Loucy (cell line): Measurements from ENCODE around the gene ZSCAN2.

Source experiments
- H2AFZ ChIP-seq: fragments of 200-600 bp; sonication (generic); 2 replicates; pipeline ENCODE4 v1.6.0; 2016; ENCODE audit warnings: antibody characterized with exemption, mild to moderate bottlenecking, low read length, moderate library complexity
- H3F3A ChIP-seq: fragments of 200-600 bp; 2 replicates; pipeline ENCODE4 v1.6.0; 2016; ENCODE audit warnings: antibody characterized with exemption, low read depth, mild to moderate bottlenecking
- H3K27me3 ChIP-seq: fragments of 200-600 bp; sonication (generic); 2 replicates; pipeline ENCODE4 v1.6.1; 2014; ENCODE audit warnings: low read length, mild to moderate bottlenecking; ENCODE audit not compliant: insufficient read depth, poor library complexity, severe bottlenecking
- H3K36me3 ChIP-seq: fragments of 200-600 bp; sonication (generic); 2 replicates; pipeline ENCODE4 v1.6.1; 2016; ENCODE audit warnings: low read length; ENCODE audit not compliant: insufficient read depth
- H3K4me1 ChIP-seq: fragments of 200-600 bp; sonication (generic); 2 replicates; pipeline ENCODE4 v1.5.1; 2014; ENCODE audit warnings: low read length, mild to moderate bottlenecking; ENCODE audit not compliant: insufficient read depth, poor library complexity, severe bottlenecking
- H3K4me2 ChIP-seq: fragments of 200-600 bp; sonication (generic); 2 replicates; pipeline ENCODE4 v1.6.0; 2014; ENCODE audit warnings: antibody characterized with exemption, low read length, low read depth, mild to moderate bottlenecking; ENCODE audit not compliant: poor library complexity, severe bottlenecking
- H3K4me3 ChIP-seq: fragments of 200-600 bp; sonication (generic); 2 replicates; pipeline ENCODE4 v1.5.1; 2014; ENCODE audit warnings: low read length, mild to moderate bottlenecking, mixed read lengths; ENCODE audit not compliant: poor library complexity, severe bottlenecking
- H3K79me2 ChIP-seq: fragments of 200-600 bp; sonication (generic); 2 replicates; pipeline ENCODE4 v1.6.1; 2014; ENCODE audit warnings: low read length; ENCODE audit not compliant: insufficient read depth
- H3K9ac ChIP-seq: fragments of 200-600 bp; sonication (generic); 2 replicates; pipeline ENCODE4 v1.6.0; 2014; ENCODE audit warnings: mild to moderate bottlenecking, low read depth, low read length, moderate library complexity; ENCODE audit not compliant: poor library complexity, severe bottlenecking
- H3K9me2 ChIP-seq: fragments of 200-600 bp; sonication (generic); replicated peaks from 2 replicates; pipeline ENCODE4 v1.6.1; 2016; ENCODE audit warnings: low read depth, low read length, mixed read lengths
- H3K9me3 ChIP-seq: fragments of 200-600 bp; sonication (generic); 2 replicates; pipeline ENCODE4 v1.6.1; 2014; ENCODE audit warnings: mild to moderate bottlenecking, antibody characterized with exemption, low read length, low read depth; ENCODE audit not compliant: insufficient read depth
- H4K20me1 ChIP-seq: fragments of 200-600 bp; sonication (generic); 2 replicates; pipeline ENCODE4 v1.6.0; 2014; ENCODE audit warnings: antibody characterized with exemption, low read length, mild to moderate bottlenecking; ENCODE audit not compliant: insufficient read depth, poor library complexity, severe bottlenecking
- CTCF ChIP-seq: fragments of 200-600 bp; sonication (generic); conservative IDR thresholded peaks from 2 replicates; pipeline ENCODE4 v1.5.1; 2014; ENCODE audit warnings: mild to moderate bottlenecking, antibody characterized with exemption, low read length
- EZH2phosphoT487 ChIP-seq: fragments of 200-600 bp; IDR thresholded peaks from 2 replicates; pipeline ENCODE4 v1.6.1; 2018; ENCODE audit warnings: antibody characterized with exemption, mild to moderate bottlenecking, moderate library complexity, borderline replicate concordance

The ZSCAN2 gene

GRCh38 chr15:84643838-84644237 is 43.0 kb downstream of the ZSCAN2 start:
- Histone ChIP-seq H3K27me3 (no peaks in the 10 kb centered on the region), H4K20me1 (no peaks in the 10 kb centered on the region), H3K79me2 (no peaks in the 10 kb centered on the region), H2AFZ (no peak overlapping the region), H3K9me3 (no peaks in the 10 kb centered on the region), H3K36me3 (peaks cover 58% of the 10 kb centered on the region; the same call in 1 of the 2 replicates), H3K9me2 (no peaks in the 10 kb centered on the region), H3K4me1 (no peaks in the 10 kb centered on the region), H3K4me3 (no peak overlapping the region), H3K9ac (no peak overlapping the region), H3F3A (no peaks in the 10 kb centered on the region), H3K4me2 (no peak overlapping the region)
- no peak for TF ChIP-seq CTCF

GRCh38 chr15:84645496-84645895 is 44.7 kb downstream of the ZSCAN2 start:
- H3K27me3 ChIP-seq = no peaks in the 10 kb centered on the region
- H3K9ac ChIP-seq = no peak overlapping the region
- H3K36me3 ChIP-seq = peaks cover 43% of the 10 kb centered on the region; the same call in 1 of the 2 replicates
- H3K79me2 ChIP-seq = no peaks in the 10 kb centered on the region
- H3K9me2 ChIP-seq = no peaks in the 10 kb centered on the region
- no peak overlapping the region for H2AFZ ChIP-seq
- no peaks in the 10 kb centered on the region for H4K20me1 ChIP-seq
- no peak overlapping the region for H3K4me2 ChIP-seq
- TF ChIP-seq EZH2phosphoT487 (no peak), CTCF (no peak)
- H3K9me3 ChIP-seq = no peaks in the 10 kb centered on the region
- H3K4me1 ChIP-seq = no peaks in the 10 kb centered on the region
- H3K4me3 ChIP-seq = no peak overlapping the region
- H3F3A ChIP-seq = no peaks in the 10 kb centered on the region

- Histone ChIP-seq H3K79me2 (no peaks in the 10 kb centered on the region), H3K9ac (no peak overlapping the region), H3K4me3 (no peak overlapping the region), H3K4me1 (no peaks in the 10 kb centered on the region), H3K9me2 (no peaks in the 10 kb centered on the region), H2AFZ (no peak overlapping the region), H4K20me1 (no peaks in the 10 kb centered on the region), H3K9me3 (no peaks in the 10 kb centered on the region), H3K4me2 (no peak overlapping the region), H3F3A (no peaks in the 10 kb centered on the region), H3K36me3 (peaks cover 38% of the 10 kb centered on the region; the same call in 1 of the 2 replicates), H3K27me3 (no peaks in the 10 kb centered on the region)
- TF ChIP-seq CTCF = no peak
- TF ChIP-seq EZH2phosphoT487 = no peak
Observed at GRCh38 chr15:84645997-84646396, 45.2 kb downstream of the ZSCAN2 start.
